ENCODE data around the gene ARMS2. TPM values are rescaled to one million over a fixed set of nuclear protein-coding genes. Genes with fewer than 3 reads are reported as not detected.

The ARMS2 gene
- total and polyA plus RNA-seq, 2 experiments from 2014 or later = not detected

- TF ChIP-seq, protein P1, sequence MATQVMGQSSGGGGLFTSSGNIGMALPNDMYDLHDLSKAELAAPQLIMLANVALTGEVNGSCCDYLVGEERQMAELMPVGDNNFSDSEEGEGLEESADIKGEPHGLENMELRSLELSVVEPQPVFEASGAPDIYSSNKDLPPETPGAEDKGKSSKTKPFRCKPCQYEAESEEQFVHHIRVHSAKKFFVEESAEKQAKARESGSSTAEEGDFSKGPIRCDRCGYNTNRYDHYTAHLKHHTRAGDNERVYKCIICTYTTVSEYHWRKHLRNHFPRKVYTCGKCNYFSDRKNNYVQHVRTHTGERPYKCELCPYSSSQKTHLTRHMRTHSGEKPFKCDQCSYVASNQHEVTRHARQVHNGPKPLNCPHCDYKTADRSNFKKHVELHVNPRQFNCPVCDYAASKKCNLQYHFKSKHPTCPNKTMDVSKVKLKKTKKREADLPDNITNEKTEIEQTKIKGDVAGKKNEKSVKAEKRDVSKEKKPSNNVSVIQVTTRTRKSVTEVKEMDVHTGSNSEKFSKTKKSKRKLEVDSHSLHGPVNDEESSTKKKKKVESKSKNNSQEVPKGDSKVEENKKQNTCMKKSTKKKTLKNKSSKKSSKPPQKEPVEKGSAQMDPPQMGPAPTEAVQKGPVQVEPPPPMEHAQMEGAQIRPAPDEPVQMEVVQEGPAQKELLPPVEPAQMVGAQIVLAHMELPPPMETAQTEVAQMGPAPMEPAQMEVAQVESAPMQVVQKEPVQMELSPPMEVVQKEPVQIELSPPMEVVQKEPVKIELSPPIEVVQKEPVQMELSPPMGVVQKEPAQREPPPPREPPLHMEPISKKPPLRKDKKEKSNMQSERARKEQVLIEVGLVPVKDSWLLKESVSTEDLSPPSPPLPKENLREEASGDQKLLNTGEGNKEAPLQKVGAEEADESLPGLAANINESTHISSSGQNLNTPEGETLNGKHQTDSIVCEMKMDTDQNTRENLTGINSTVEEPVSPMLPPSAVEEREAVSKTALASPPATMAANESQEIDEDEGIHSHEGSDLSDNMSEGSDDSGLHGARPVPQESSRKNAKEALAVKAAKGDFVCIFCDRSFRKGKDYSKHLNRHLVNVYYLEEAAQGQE (IDR thresholded peaks at IDR 0.05; ENCODE audit: unreplicated experiment) = no peak
- TF ChIP-seq, protein P2, sequence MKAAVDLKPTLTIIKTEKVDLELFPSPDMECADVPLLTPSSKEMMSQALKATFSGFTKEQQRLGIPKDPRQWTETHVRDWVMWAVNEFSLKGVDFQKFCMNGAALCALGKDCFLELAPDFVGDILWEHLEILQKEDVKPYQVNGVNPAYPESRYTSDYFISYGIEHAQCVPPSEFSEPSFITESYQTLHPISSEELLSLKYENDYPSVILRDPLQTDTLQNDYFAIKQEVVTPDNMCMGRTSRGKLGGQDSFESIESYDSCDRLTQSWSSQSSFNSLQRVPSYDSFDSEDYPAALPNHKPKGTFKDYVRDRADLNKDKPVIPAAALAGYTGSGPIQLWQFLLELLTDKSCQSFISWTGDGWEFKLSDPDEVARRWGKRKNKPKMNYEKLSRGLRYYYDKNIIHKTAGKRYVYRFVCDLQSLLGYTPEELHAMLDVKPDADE (IDR thresholded peaks at IDR 0.05) = no peak
- TF ChIP-seq JUNB (IDR thresholded peaks at IDR 0.05; ENCODE audit: unreplicated experiment) = no peak
- no peak for TF ChIP-seq ZNF114 (CRISPR knock-in tag; IDR thresholded peaks at IDR 0.05)
- TF ChIP-seq CREB1 (CRISPR knock-in tag; IDR thresholded peaks at IDR 0.05; ENCODE audit: low read depth) = no peak
Observed at GRCh38 chr10:122499491-122499941, 45.1 kb downstream of the ARMS2 start (continued).

DNA sequence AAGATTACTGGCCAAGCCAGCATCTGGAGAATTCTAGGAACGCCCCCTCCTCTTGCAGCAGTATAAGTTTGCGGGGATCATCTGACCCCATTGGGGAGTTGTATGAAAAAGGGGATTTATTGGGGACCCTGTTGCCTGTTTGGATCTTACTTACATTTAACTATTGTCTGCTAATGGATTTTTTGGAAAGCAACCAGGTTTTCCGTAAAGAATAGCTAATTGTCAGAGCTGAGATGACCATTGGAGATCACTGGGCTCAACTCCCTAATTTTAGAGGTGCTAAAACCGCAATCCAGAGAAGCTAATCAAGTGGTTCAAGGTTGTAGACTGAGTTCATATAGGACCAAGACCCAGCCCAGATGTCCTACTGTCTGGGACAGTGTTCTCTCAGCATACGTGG lies 45.7 kb downstream of the ARMS2 start:
- H4K20me1 ChIP-seq (replicated peaks; ENCODE audit: insufficient read depth) = no peaks in the 10 kb centered on the region
- peaks cover 2% of the 10 kb centered on the region; the same call in 2 of the 3 replicates for H3K4me1 Mint-ChIP-seq
- H3K9me2 ChIP-seq (ENCODE audit: insufficient read depth) = no peaks in the 10 kb centered on the region
- no peaks in the 10 kb centered on the region for H3K79me2 ChIP-seq (replicated peaks; ENCODE audit: insufficient read depth)
- H3K27me3 Mint-ChIP-seq (ENCODE audit: insufficient read depth, low read depth, poor library complexity) = peaks cover 4% of the 10 kb centered on the region
- no peak overlapping the region for H3K4me2 ChIP-seq
- no peaks in the 10 kb centered on the region for H3K36me3 ChIP-seq (ENCODE audit: insufficient read depth)
- no peak overlapping the region for H2AFZ ChIP-seq
- no peak overlapping the region for H3K4me3 ChIP-seq
- H3K27ac ChIP-seq (ENCODE audit: low read depth) = no peak overlapping the region
- H3F3A ChIP-seq (replicated peaks; ENCODE audit: low read depth) = no peaks in the 10 kb centered on the region
- TF ChIP-seq ZNF114 (CRISPR knock-in tag; IDR thresholded peaks at IDR 0.05) = no peak
- no peak for TF ChIP-seq JUNB (IDR thresholded peaks at IDR 0.05; ENCODE audit: unreplicated experiment)
- TF ChIP-seq POLR2AphosphoS5 (IDR thresholded peaks at IDR 0.05; ENCODE audit: low read depth) = no peak
- H3K4me1 ChIP-seq (ENCODE audit: insufficient read depth) = 0 out of 2 replicates have a peak, but pooled peaks cover 4% of the 10 kb centered on the region
- DNase-seq (ENCODE audit: low spot score) (no peak), ATAC-seq (no peak)
- no peak overlapping the region for H3K4me3 Mint-ChIP-seq
- no peaks in the 10 kb centered on the region for H3K27me3 ChIP-seq (ENCODE audit: insufficient read depth)
- H3K27ac Mint-ChIP-seq = no peak overlapping the region
- no peaks in the 10 kb centered on the region for H3K36me3 Mint-ChIP-seq (ENCODE audit: low read depth)
- no peaks in the 10 kb centered on the region for H3K9me3 Mint-ChIP-seq

DNA sequence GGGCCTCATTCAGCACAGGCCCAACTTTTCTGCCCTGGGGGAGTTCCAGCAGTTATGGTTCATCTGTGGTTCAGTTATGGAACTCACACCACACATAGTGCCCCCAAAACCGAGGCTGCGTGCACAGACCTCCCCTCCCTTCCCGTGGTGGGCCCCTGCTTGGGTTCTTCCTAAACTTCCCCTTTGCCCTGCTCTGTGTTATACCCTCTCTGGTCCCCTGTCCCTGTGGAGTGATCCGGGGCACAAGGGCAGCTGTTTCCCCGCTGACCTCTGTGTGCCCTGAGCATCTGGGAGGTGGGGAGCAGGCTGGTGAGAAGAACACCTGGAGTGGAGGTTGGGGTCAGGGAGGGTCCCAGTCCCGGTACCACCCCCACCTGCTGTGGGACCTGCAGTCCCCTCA lies 46.3 kb downstream of the ARMS2 start:
- H3K27me3 Mint-ChIP-seq (ENCODE audit: insufficient read depth, low read depth, poor library complexity) = peaks cover 5% of the 10 kb centered on the region
- no peaks in the 10 kb centered on the region for H3K79me2 ChIP-seq (replicated peaks; ENCODE audit: insufficient read depth)
- H3K4me3 ChIP-seq = no peak overlapping the region
- H3K4me1 Mint-ChIP-seq = 0 out of 3 replicates have a peak, but pooled peaks cover 2% of the 10 kb centered on the region
- H3K9me2 ChIP-seq (ENCODE audit: insufficient read depth) = no peaks in the 10 kb centered on the region
- H3K4me1 ChIP-seq (ENCODE audit: insufficient read depth) = 0 out of 2 replicates have a peak, but pooled peaks cover under 1% of the 10 kb centered on the region
- no peaks in the 10 kb centered on the region for H3F3A ChIP-seq (replicated peaks; ENCODE audit: low read depth)
- no peak overlapping the region for H3K4me3 Mint-ChIP-seq
- ATAC-seq (no peak), DNase-seq (ENCODE audit: low spot score) (no peak)
- no peak overlapping the region for H3K4me2 ChIP-seq
- H3K27ac Mint-ChIP-seq = no peak overlapping the region
- H3K9me3 Mint-ChIP-seq = no peaks in the 10 kb centered on the region
- H4K20me1 ChIP-seq (replicated peaks; ENCODE audit: insufficient read depth) = no peaks in the 10 kb centered on the region
- no peaks in the 10 kb centered on the region for H3K36me3 ChIP-seq (ENCODE audit: insufficient read depth)
- H3K36me3 Mint-ChIP-seq (ENCODE audit: low read depth) = no peaks in the 10 kb centered on the region
- H3K27me3 ChIP-seq (ENCODE audit: insufficient read depth) = no peaks in the 10 kb centered on the region
- TF ChIP-seq NANOG (IDR thresholded peaks at IDR 0.05; ENCODE audit: borderline replicate concordance) = no peak
- no peak for TF ChIP-seq ZNF114 (CRISPR knock-in tag; IDR thresholded peaks at IDR 0.05)
- no peak for TF ChIP-seq CREB1 (CRISPR knock-in tag; IDR thresholded peaks at IDR 0.05; ENCODE audit: low read depth)
- TF ChIP-seq, protein P1 (IDR thresholded peaks at IDR 0.05; ENCODE audit: unreplicated experiment) = no peak
- TF ChIP-seq POLR2AphosphoS5 (IDR thresholded peaks at IDR 0.05; ENCODE audit: low read depth) = no peak
- no peak overlapping the region for H2AFZ ChIP-seq
- no peak overlapping the region for H3K27ac ChIP-seq (ENCODE audit: low read depth)

All from GM23338 (cell line).